ENCODE measurements around the gene LY86. TPM values are rescaled to one million over a fixed set of nuclear protein-coding genes. Genes with fewer than 3 reads are reported as not detected.
A peak's percentile ranks its signal among the peaks of the same experiment; 100 is the strongest.

Gene LY86
- total RNA-seq, 2 donors from 2014 or later = 0.49 to 2.3 TPM

DNA sequence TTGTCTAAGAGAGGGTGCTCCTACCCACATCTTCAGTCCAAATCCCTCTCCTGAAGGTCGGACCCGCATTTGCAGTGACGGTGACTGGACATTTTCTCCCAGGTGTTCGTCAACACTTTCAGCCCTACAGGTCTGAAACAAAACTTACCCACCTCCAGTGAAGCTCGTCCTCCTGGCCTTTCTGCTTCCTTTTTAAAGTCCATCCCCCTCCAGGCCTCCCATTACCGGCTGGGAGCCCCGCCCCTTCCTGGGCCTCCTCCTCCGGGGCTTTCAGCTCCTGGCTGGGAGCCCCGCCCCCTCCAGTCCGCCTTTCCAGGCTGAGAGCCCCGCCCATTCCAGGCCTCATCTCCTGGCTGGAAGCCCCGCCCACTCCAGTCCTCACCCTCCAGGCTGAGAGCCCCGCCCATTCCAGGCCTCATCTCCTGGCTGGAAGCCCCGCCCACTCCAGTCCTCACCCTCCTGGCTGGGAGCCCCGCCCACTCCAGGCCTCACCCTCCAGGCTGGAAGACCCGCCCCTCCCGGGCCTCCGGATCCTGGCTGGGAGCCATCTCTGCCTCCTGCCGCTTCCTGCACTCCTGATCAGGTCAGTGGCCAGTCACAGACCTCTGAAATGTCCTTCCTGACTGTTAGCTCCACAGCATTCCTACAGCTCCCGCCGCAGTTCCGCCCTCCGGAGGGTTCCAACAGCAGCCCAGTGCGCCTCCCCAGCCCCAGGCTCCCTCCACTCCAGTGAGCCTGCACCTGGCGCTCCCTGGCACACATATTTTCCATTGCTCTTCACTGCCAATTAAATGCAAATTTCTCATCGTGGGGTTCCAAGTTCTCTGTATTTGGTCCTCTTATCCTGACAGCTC lies 98.5 kb downstream of the LY86 start:
- DNase-seq (peak; percentile 97 to 98), ATAC-seq (peak; percentile 83)
- intact Hi-C loops (cut with DNase I, micrococcal nuclease) = no loop called here

DNA sequence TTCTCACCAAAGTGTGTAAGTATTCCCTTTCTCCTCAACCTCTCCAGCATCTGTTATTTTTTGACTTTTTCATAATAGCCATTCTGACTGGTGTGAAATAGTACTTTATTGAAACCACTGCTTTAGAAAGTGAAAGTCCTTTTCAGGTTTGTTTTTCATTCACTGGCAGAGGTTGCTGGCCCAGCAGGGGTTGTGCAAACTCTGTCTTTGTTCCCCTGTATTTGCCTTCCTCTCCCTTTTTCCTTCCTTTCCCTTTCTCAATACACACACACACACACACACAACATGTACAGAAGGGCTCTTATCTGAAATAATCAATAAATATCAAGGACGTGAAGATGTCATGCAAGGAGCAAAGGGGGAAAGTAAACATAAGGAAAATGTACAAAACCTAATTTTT lies 99.8 kb downstream of the LY86 start:
- DNase-seq = no peak
- intact Hi-C loops (cut with DNase I, micrococcal nuclease) = no loop called here
- ATAC-seq = no peak

DNA sequence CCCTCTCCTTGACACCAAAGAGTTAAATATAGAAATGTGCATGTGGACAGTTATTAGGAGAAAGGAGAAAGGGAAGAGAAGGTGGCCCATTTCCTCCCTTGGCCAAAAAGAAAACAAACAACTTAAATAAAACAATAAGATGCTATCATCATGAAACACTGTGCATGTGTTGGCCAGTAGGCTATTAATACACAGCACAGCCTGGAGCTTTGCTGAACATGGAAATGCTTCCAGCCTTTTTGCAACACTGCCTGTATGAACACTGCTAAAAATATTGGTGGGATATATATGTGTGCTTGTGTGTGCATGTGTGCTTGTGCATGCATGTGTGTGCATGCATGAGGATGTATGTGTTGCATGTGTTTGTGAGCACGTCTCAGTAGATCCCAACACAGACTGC lies 100.4 kb downstream of the LY86 start:
- DNase-seq (no peak), ATAC-seq (no peak)
- intact Hi-C loops (cut with DNase I, micrococcal nuclease) = no loop called here

DNA sequence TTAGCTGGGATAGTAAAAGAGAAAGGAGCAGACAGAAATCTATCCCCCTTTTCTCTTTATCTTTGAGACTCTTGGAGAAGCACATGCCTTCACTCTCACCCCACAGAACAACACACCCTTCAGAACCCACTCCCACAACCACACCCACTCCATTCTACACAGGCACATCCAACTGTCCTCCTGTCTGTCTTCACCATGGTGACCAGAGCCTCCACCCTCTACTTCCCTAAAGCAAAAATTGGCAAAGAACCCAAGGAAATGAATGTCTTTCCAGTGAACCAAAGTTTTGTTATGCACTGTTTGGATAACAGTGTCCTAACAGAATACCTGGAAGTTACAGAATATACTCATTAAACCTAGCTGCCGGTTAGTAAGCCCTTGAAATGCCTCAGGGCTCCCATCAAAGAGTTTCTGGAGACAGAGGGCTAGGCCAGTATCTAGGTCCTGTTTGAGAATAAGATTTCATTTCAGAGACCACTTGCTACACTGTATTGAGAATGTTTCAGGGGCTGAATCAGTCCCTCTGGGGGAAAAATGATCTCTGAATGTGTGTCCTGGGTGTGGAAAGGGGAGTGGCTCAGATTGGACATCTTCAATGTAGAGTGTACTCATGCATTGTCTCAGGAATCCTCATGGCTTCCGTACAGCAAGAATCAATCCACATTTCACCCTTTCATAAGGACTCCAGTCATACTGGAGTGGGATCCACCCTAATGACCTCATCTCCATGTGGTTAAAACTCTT lies 101.1 kb downstream of the LY86 start:
- intact Hi-C loops (cut with DNase I, micrococcal nuclease) = no loop called here

DNA sequence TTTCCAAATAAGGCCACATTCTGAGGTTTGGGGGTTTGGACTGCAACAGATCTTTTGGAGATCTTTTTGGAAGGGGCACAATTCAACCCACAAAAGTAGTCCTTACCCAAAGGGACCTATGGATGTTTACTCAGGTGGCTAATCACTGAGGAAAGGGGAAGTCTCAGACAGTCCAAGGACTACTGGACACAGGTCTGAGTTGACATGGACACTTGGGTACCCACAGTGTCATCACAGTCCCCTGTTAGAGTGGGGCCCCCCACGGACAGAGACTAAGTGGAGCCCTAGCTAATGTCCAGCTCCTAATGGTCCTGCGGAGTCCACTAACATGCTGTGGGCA lies 101.6 kb downstream of the LY86 start:
- DNase-seq = no peak
- intact Hi-C loops (cut with DNase I, micrococcal nuclease) = no loop called here
- ATAC-seq = no peak

More for the DNA sequence above, 101.1 kb downstream of the LY86 start:
- no peak for ATAC-seq
- DNase-seq = no peak

DNA sequence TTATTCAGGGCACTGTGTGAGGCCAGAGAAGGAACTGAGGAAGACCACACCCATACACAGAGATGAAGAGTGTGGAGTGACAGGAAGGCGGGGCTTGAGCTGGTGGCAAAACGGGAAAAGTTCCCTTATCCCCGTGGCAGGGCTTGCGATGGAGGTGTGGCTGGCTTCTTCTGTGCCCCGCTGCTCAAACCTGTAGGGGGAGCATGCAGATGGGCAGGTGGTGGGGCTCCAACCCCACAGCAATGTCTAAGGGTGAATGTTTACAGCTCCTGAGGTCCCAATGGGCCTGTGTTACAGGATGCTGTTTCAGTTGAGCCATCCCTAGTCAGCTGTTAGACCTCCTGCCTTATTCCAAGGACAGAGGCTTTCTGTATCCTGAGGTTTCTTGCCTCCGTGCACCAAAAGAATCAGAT lies 105.9 kb downstream of the LY86 start:
- DNase-seq (peak in 1 of 2 donors; percentile 60), ATAC-seq (peak; percentile 56)
- intact Hi-C loops (cut with DNase I, micrococcal nuclease) = no loop called here

DNA sequence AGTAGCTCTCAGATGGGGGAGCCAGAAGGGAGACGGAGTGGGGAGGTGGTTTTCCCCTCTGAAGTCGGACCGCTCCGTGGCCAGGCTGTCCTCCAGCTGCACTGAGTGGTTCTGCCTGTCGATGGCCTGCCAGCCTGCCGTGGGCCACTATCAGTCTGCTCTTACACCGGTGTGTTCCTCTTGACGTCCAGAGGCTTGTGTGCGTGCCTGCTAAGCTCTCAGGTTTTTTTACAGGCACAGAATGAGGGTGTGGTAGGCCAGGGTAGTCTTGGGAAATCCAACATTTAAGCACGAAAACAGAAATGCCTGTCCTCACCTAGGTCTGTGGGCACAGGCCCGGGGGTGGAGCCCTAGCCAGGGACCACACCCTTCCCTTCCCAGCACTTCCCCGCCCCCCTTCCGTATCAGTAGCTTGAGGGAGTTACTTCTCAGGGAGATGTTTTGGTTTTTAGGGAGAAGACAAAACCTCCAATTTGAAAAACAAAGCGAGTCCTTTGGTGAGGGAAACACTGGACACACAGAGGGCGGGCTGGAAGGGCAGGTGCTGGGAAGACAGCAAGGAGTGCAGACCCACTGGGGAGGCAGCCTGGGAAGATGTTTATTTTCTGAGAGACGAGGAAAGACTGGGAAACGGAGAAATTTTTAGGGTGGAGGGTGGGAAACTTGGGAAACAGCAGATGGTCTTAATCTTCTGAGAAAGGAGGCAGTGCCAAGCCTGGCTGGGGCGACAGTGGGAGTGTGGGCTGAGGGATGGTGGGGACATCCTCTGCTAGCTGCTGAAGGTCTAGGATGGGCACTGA lies 106.5 kb downstream of the LY86 start:
- peak; percentile 86 to 87 for DNase-seq
- intact Hi-C loops (cut with DNase I, micrococcal nuclease) = no loop called here
- peak; percentile 54 for ATAC-seq

DNA sequence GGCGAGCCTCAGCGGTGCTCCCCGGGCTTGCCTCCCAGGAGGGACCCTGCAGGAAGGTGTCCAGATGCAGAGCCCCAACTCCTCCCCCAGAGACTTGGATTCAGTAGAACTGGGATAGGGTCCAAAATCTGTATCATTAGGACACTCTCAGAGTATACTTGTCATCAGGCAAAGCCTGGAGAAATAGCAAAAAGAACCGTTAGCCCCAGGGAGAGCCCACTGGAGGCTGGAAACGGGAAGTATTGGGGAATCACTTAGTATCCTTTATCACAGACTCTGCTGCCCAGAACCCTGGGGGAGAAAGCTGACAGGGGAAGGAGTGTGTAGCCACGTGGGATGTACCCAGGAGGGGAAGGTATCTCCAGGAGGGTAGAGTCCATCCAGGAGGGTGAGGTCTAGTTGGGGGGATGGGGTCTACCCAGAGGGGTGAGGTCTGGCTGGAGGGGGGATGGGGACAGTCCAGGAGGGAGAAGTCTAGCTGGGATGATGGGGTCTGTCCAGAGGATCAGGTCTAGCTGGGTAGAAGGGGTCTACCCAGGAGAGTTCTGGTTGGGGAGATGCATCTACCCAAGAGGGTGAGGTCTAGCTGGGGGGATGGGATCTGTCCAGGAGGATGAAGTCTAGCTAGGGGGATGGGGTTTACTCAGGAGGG lies 107.2 kb downstream of the LY86 start:
- DNase-seq = no peak
- no peak for ATAC-seq
- intact Hi-C loops (cut with DNase I, micrococcal nuclease) = no loop called here

DNA sequence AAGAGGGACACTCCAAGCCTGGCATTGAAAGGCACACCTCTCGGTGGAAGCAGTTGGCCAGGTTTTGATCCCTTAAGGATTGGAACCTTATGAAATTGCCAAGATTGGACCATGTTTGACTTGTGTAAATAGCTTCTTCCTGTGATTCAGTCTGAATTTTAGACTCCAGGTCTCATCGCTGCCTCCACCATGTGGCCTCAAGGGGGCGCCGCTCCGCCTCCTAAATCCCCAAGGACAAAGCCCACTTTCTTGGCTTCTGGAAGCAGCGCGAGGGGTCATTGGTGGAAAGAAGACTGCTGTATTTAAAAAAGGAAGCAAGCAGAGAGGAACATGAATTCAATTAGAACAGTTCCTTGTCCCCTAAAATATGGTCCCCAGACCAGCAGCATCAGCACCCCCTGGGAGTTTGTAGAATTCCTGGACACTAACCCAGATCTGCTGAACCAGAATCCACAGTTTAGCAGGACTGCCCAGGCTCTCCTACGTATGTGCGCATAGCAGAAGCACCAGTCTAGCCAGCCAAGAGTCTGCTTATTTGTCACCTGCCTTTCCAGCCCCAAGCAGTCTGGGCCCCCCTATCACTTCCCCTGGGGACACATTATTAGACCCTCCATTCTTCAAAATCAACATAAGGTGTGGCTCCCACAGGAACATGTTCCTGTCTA lies 108.5 kb downstream of the LY86 start:
- ATAC-seq (peak; percentile 25), DNase-seq (peak; percentile 74 to 87)
- intact Hi-C loops (cut with DNase I, micrococcal nuclease) = no loop called here

DNA sequence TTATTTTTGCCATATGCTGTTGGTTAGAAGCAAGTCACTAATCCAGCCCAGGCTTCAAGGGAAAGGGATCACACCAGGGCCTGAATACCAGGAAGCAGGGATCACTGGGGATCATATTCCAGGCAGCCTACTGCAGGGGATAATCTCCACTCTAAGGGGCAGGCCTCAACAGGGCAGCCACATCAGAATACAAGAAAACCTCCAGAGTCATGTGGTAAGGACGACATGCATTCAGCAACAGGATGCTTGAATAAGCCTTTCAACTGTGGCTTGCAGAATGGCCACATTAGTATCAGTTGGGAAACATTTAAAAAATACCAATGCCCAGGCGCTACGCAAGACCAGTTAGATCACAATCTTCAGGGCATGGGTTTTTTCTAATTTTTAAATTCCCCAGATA lies 109.1 kb downstream of the LY86 start:
- ATAC-seq (peak; percentile 21), DNase-seq (no peak)
- intact Hi-C loops (cut with DNase I, micrococcal nuclease) = no loop called here

DNA sequence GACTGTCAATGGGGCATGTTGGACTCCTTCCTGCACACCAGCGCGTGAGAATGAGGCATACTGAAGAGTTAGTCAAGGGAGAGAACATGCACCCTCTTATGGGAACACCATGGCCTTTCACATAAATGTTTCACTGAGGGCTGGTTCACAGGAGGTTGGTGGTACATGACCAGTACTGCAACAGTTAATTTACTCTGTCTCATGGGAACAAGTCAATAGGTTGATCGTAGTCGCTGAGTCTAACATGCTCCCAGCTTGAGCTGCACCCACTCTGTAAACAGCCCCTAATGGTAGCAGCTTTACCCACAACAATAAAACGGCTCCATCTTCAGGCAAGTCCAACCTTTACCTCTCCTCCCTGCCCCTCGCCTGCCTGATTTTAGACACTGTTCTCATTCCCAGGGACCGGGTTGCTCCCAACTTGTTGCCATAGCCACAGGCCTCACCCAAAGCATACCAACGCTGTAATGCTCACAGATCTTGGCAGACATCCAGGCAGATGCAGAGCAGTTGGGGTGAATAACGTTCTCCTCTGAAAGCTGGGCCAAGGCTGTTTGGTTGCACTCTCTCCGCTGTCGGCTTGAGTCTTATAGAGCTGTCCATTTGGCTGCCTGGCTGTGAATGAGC lies 111.3 kb downstream of the LY86 start:
- DNase-seq (peak; percentile 87 to 97), ATAC-seq (peak; percentile 68)
- intact Hi-C loops (cut with DNase I, micrococcal nuclease) = no loop called here

DNA sequence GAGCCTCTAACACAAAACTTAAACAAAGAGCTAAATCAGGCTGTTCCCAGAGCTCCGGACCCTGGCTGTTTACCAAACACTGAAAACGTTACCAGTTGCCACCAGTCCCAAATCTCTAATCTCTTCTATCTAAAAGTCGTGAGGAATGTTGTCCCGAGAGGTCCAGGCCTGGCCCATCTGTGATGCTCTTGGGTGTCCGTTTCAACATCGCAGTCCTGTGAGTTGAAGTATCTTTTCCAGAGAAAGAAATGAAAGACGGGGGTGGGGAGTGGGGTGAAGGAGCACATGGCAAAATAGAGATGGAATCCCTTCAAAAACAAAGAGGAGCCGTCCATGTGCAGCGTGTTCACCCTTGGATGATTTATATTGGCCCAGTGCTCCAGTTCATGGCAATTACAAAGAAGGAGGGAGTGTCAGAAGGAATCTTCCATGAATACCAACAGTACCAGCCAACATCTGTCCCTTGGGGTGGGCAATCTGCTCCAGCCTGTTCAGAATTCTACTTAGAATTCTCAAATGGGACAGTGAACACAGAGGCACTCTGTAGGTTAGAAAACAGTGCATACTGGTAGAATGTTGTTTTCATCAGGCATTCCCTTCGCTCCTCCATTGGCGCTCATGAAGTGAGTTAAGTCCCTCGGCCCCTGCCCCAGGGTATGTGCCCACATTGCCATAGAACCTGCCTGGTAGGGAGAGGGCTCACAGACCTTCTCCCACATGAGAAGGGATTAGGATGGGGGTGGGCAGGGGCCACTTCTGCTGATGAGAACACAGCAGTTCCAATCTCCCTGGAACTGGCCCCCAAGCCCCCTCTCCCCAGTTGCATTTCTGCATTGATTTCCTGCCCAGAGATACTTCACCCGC lies 112.1 kb downstream of the LY86 start:
- peak in 1 of 2 donors; percentile 29 for DNase-seq
- no peak for ATAC-seq
- intact Hi-C loops (cut with DNase I, micrococcal nuclease) = no loop called here

DNA sequence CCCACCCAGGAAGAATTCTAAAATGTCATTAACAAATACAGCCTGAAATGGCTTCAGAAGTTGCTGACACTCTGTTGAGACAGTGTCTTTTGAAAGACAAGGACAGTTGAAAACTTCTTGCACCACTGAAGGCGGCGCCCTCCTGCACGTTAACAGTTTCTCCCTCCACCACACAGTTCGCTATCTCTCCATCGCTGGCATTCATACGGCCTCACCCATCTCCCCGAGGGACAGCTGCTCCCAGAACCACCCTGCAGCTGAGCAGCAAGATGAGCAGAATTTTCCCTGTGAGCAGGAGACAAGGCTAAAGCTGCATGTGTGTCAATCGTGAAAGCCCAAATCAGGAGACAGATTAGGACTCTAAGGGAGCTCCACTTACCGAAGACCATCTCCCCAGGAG lies 113.3 kb downstream of the LY86 start:
- intact Hi-C loops (cut with DNase I, micrococcal nuclease) = no loop called here
- DNase-seq = peak; percentile 69 to 83
- peak; percentile 35 for ATAC-seq

DNA sequence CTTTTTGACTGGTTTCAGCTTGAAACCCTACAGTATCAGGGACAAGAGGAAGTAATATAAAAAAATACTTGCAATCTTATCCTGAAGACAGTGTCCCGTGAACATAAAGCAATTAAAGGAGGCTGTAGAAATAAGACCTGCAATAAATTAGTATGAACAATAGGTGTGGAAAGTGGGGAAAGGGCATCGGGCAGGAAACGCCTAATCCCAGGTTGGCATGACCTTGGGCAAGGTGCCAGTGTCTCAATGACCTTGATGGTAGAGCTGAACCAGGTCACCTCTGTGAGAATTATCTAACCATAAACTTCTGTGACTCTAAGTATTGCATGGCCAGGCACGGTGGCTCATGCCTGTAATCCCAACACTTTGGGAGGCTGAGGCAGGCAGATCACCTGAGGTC lies 115.2 kb downstream of the LY86 start:
- peak; percentile 94 to 95 for DNase-seq
- intact Hi-C loops (cut with DNase I, micrococcal nuclease) = no loop called here
- peak; percentile 72 for ATAC-seq
